DOHH2 (cell line): ENCODE results near the gene EPB41L2.

Source experiments
- H3F3A ChIP-seq: fragments of 200-600 bp; sonication (generic), shearing (Covaris generic); 2 replicates; pipeline ENCODE4 v1.6.0; 2016; ENCODE audit warnings: antibody characterized with exemption, mild to moderate bottlenecking; ENCODE audit not compliant: control insufficient read depth, insufficient read depth
- H3K27ac ChIP-seq: fragments of 200-600 bp; sonication (generic); 2 replicates; pipeline ENCODE4 v1.5.1; 2014; ENCODE audit warnings: low read depth, mild to moderate bottlenecking, low read length, moderate library complexity
- H3K27me3 ChIP-seq: fragments of 200-600 bp; sonication (generic); 2 replicates; pipeline ENCODE4 v1.6.1; 2014; ENCODE audit warnings: mild to moderate bottlenecking, low read length, mixed read lengths; ENCODE audit not compliant: control insufficient read depth
- H3K36me3 ChIP-seq: fragments of 200-600 bp; sonication (generic); 2 replicates; pipeline ENCODE4 v1.6.1; 2014; ENCODE audit warnings: mild to moderate bottlenecking, low read length, moderate library complexity, mixed read lengths; ENCODE audit not compliant: control insufficient read depth
- H3K4me1 ChIP-seq: fragments of 200-600 bp; sonication (generic); 2 replicates; pipeline ENCODE4 v1.6.1; 2014; ENCODE audit warnings: mild to moderate bottlenecking, low read length, mixed read lengths; ENCODE audit not compliant: control insufficient read depth
- H3K4me2 ChIP-seq: fragments of 200-600 bp; sonication (generic); 2 replicates; pipeline ENCODE4 v1.6.0; 2014; ENCODE audit warnings: mild to moderate bottlenecking, low read length, moderate library complexity
- H3K4me3 ChIP-seq: fragments of 200-600 bp; sonication (generic); 2 replicates; pipeline ENCODE4 v1.5.1; 2014; ENCODE audit warnings: mild to moderate bottlenecking, low read length, mixed read lengths
- H3K79me2 ChIP-seq: fragments of 200-600 bp; sonication (generic); 2 replicates; pipeline ENCODE4 v1.6.1; 2014; ENCODE audit warnings: mild to moderate bottlenecking, low read length, mixed read lengths; ENCODE audit not compliant: control insufficient read depth
- H3K9me2 ChIP-seq: fragments of 200-600 bp; sonication (generic); replicated peaks from 2 replicates; pipeline ENCODE4 v1.6.1; 2014; ENCODE audit warnings: mild to moderate bottlenecking, low read length, mixed read lengths; ENCODE audit not compliant: control insufficient read depth
- H3K9me3 ChIP-seq: fragments of 200-600 bp; sonication (generic); 2 replicates; pipeline ENCODE4 v1.6.1; 2014; ENCODE audit warnings: antibody characterized with exemption, low read length, mixed read lengths; ENCODE audit not compliant: control insufficient read depth, insufficient read depth
- H4K20me1 ChIP-seq: fragments of 200-600 bp; sonication (generic); 2 replicates; pipeline ENCODE4 v1.6.0; 2014; ENCODE audit warnings: low read depth, mild to moderate bottlenecking, antibody characterized with exemption, low read length, moderate library complexity; ENCODE audit not compliant: control insufficient read depth, insufficient read depth
- CTCF ChIP-seq: fragments of 200-600 bp; sonication (generic); IDR thresholded peaks from one replicate; pipeline ENCODE4 v1.5.1; 2014; ENCODE audit warnings: antibody characterized with exemption, mild to moderate bottlenecking, low read depth, low read length; ENCODE audit not compliant: poor library complexity, severe bottlenecking
- EZH2phosphoT487 ChIP-seq: fragments of 200-600 bp; sonication (generic); IDR thresholded peaks from 2 replicates; pipeline ENCODE4 v1.6.1; 2017; ENCODE audit warnings: borderline replicate concordance, mild to moderate bottlenecking, antibody characterized with exemption, low read length, moderate library complexity, mixed read lengths

Gene EPB41L2

GRCh38 chr6:130833569-130833968 lies 229.5 kb downstream of the EPB41L2 start:
- Histone ChIP-seq H3F3A (no peaks in the 10 kb centered on the region), H3K27me3 (no peaks in the 10 kb centered on the region), H3K79me2 (no peaks in the 10 kb centered on the region), H3K9me3 (no peaks in the 10 kb centered on the region), H3K36me3 (no peaks in the 10 kb centered on the region), H3K4me1 (no peaks in the 10 kb centered on the region), H3K4me3 (no peak overlapping the region), H3K4me2 (no peak overlapping the region), H3K9me2 (no peaks in the 10 kb centered on the region), H4K20me1 (no peaks in the 10 kb centered on the region), H3K27ac (no peak overlapping the region)
- TF ChIP-seq CTCF (no peak), EZH2phosphoT487 (no peak)

GRCh38 chr6:130831607-130832006 lies 231.4 kb downstream of the EPB41L2 start:
- no peak for TF ChIP-seq CTCF
- Histone ChIP-seq H3K36me3 (no peaks in the 10 kb centered on the region), H3K4me3 (no peak overlapping the region), H3F3A (no peaks in the 10 kb centered on the region), H3K4me2 (no peak overlapping the region), H4K20me1 (no peaks in the 10 kb centered on the region), H3K9me3 (no peaks in the 10 kb centered on the region), H3K27ac (no peak overlapping the region), H3K79me2 (no peaks in the 10 kb centered on the region), H3K27me3 (no peaks in the 10 kb centered on the region), H3K4me1 (no peaks in the 10 kb centered on the region), H3K9me2 (no peaks in the 10 kb centered on the region)

- Histone ChIP-seq H3K4me1 (no peaks in the 10 kb centered on the region), H3K27ac (no peak overlapping the region), H3K4me3 (no peak overlapping the region), H3K27me3 (no peaks in the 10 kb centered on the region), H3K4me2 (no peak overlapping the region), H3K36me3 (no peaks in the 10 kb centered on the region), H4K20me1 (no peaks in the 10 kb centered on the region), H3K9me2 (no peaks in the 10 kb centered on the region), H3K79me2 (no peaks in the 10 kb centered on the region), H3F3A (no peaks in the 10 kb centered on the region), H3K9me3 (no peaks in the 10 kb centered on the region)
- no peak for TF ChIP-seq EZH2phosphoT487
- TF ChIP-seq CTCF: no peak
Measured at GRCh38 chr6:130829333-130829910, 233.6 kb downstream of the EPB41L2 start.
